Measurements from ENCODE around the gene IGSF23.
A peak's percentile ranks its signal among the peaks of the same experiment; 100 is the strongest.

Gene IGSF23

DNA sequence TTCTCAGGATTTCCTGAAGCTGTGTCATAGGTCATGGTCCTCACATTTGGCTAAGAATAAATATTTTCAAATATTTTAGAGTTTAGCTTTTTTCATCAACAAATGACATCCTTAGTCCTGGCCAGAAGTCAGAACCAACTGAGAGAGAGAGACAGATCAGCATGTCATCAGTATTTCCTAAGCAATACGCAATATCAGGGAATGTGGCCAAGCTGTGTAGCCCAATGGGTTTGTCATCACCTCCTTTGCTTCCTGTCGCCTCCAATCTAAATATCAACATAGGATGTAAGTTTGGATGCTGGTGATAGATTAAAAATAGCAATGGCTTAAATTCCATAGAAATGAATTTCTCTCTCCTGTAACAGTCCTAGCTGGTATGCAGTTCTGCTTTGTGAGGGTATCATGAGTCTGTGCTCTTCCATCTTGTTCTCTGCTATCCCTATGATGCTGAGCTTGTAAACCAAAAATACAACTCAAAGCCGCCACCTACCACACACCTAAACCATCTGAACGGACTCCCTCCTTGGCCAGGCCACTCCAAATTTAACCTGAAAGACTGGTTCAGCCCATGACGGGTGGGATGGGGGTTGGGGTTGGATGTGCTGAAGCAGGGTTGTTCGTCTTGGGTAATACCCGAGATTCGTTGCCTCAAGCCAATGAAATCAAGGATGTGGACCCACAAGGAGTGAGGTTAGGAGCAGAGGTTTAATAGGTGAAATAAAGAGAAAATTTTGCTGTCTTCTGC lies 10.0 kb upstream of the IGSF23 start:
- TF ChIP-seq, protein P1, sequence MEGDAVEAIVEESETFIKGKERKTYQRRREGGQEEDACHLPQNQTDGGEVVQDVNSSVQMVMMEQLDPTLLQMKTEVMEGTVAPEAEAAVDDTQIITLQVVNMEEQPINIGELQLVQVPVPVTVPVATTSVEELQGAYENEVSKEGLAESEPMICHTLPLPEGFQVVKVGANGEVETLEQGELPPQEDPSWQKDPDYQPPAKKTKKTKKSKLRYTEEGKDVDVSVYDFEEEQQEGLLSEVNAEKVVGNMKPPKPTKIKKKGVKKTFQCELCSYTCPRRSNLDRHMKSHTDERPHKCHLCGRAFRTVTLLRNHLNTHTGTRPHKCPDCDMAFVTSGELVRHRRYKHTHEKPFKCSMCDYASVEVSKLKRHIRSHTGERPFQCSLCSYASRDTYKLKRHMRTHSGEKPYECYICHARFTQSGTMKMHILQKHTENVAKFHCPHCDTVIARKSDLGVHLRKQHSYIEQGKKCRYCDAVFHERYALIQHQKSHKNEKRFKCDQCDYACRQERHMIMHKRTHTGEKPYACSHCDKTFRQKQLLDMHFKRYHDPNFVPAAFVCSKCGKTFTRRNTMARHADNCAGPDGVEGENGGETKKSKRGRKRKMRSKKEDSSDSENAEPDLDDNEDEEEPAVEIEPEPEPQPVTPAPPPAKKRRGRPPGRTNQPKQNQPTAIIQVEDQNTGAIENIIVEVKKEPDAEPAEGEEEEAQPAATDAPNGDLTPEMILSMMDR (IDR thresholded peaks at IDR 0.05; ENCODE audit: low read length, missing control alignments): no peak
- no peak overlapping the region for H3K4me3 ChIP-seq (replicated peaks; ENCODE audit: low read depth, low read length)
- DNase-seq (ENCODE audit: low read depth): peak; percentile 89

DNA sequence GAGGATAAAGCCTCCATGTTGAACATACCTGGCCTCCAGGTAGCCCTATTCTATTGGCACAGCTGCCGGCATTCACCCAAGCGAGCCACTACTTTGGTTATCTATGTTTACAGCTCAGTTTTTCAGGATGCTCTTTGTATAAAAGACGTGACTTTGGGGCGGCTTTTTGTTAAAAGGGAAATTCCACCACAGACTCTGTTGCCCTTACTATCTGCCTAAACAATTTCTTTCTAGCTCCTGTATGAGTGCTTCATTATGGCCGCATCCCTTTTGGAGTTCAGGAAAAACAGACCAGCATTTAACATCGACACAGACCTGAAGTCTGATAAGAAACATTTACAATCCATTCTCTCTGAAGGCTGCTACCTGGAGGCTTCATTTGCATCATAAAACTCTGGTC lies 9.1 kb upstream of the IGSF23 start:
- TF ChIP-seq, protein P1 (IDR thresholded peaks at IDR 0.05; ENCODE audit: low read length, missing control alignments): no peak
- no peak for DNase-seq (ENCODE audit: low read depth)
- H3K4me3 ChIP-seq (replicated peaks; ENCODE audit: low read depth, low read length): no peak overlapping the region

DNA sequence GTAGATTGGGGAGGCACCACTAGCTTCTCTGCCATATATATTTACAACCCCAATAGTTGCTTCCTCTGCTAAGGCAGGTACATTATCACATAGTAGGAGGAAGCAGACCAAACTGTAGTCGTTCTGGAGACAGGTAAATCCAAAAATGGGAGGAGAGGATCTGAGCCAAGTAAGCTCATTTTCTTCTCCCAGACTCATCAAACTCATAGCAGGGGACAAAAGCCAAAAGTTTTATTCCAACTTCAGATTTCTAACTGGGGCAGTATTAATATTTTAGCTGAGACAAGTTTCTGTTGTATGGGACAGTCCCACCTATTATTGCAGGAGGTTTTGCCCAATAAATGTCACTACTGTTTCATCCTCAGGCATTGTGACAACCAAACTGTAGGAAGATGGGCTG lies 7.8 kb upstream of the IGSF23 start:
- TF ChIP-seq, protein P1 (IDR thresholded peaks at IDR 0.05; ENCODE audit: low read length, missing control alignments): no peak
- DNase-seq (ENCODE audit: low read depth): no peak
- H3K4me3 ChIP-seq (replicated peaks; ENCODE audit: low read depth, low read length): no peak overlapping the region

DNA sequence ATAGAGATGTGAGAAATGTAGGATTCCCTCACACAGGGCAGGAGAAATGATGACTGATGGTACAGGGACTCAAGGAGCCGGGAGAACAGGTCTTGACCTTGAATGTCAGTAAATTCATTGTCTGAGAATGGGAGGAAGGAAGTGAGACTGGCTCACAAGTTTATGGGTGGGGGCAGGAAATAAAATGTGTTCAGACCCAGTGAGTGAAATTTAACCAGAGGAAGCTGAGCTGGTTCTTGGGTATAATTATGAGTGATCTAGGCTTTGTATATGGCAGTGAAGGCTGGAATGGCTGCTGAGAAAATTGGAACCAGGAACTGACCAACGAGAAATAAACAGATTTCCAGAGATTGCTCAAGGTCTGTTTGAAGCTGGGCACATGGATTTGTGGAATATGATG lies 6.3 kb upstream of the IGSF23 start:
- TF ChIP-seq, protein P1 (IDR thresholded peaks at IDR 0.05; ENCODE audit: low read length, missing control alignments): no peak
- peak; percentile 69 for DNase-seq (ENCODE audit: low read depth)
- H3K4me3 ChIP-seq (replicated peaks; ENCODE audit: low read depth, low read length): no peak overlapping the region

DNA sequence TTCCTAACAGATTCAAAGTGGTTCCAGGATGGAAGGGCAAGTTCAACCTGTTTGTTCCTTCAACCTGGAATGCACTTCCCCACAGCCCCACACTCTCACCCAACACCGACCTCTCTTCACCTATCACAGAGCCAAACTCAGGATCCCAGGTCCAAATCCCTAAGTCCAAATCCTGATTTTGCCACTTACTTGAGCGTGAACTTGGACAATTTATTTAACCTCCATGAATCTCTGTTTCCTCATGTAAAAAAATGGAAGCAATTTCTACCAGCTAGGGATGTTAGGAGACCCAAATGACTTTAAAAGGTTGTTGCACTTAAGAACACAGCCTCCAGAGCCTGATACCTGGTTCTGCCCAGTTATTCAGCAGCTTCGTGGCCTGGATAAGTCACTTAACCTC lies 5.4 kb upstream of the IGSF23 start:
- TF ChIP-seq, protein P1 (IDR thresholded peaks at IDR 0.05; ENCODE audit: low read length, missing control alignments): no peak
- no peak for DNase-seq (ENCODE audit: low read depth)
- H3K4me3 ChIP-seq (replicated peaks; ENCODE audit: low read depth, low read length): no peak overlapping the region

DNA sequence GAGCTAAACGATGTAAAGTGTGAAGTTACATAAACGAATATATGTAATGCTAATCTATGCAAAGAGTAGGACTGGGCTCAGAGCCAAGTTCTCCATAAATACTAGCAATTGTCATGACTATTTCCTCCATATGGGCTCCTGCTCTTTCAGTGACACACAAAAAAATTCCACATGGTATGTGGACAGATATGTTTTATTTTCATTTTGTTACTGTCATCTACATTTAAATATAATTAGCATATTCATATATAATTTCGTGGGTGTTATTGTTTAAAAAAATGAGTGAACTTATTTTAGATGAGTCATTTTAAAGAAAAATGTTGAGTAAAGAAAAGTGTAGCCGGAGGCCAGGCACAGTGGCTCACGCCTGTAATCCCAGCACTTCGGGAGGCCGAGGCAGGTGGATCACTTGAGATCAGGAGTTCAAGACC lies 5.0 kb upstream of the IGSF23 start:
- peak; percentile 55 for DNase-seq (ENCODE audit: low read depth)
- TF ChIP-seq, protein P1 (IDR thresholded peaks at IDR 0.05; ENCODE audit: low read length, missing control alignments): no peak
- no peak overlapping the region for H3K4me3 ChIP-seq (replicated peaks; ENCODE audit: low read depth, low read length)

DNA sequence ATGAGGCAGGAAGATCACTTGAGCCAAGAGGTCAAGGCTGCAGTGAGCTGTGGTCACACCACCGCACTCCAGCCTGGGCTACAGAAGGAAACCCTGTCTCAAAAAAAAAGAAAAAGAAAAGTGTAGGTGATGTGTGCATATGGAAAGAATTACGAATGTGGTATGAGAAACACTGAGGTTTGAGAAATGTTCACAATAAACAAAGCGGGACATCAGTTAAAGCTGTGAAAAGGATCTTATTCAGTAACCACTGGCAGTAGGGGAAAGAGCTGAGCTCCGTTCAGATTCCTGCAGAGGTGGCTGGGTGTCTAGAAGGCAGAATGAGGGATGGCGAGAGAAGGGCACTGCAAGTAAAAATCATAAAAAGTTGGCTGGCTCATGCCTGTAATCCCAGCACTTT lies 4.1 kb upstream of the IGSF23 start:
- no peak for DNase-seq (ENCODE audit: low read depth)
- TF ChIP-seq, protein P1 (IDR thresholded peaks at IDR 0.05; ENCODE audit: low read length, missing control alignments): no peak
- no peak overlapping the region for H3K4me3 ChIP-seq (replicated peaks; ENCODE audit: low read depth, low read length)

Data from fibroblast of pulmonary artery (primary cell).